Mammary epithelial cell (primary cell): ENCODE data around the gene ATP11C.

Source experiments
- CTCF ChIP-seq, 2 donors: IDR thresholded peaks in 1 of 2; conservative IDR thresholded peaks in 1 of 2; 2 replicates each; pipeline ENCODE4 v1.5.1; 2011 to 2012; ENCODE audit warnings: inconsistent platforms in 2 of 2, low read length in 2 of 2, mild to moderate bottlenecking in 2 of 2, control low read depth in 1 of 2, low read depth in 1 of 2; ENCODE audit not compliant: insufficient read depth in 1 of 2; ENCODE audit errors: extremely low read depth in 1 of 2
- EZH2 ChIP-seq: IDR thresholded peaks from 2 replicates; pipeline ENCODE4 v1.6.1; 2012; ENCODE audit warnings: low read length, inconsistent platforms, borderline replicate concordance

- no peak for TF ChIP-seq CTCF (conservative IDR thresholded peaks at IDR 0.05 in 1 of 2, IDR thresholded peaks at IDR 0.05 in 1 of 2; ENCODE audit: extremely low read depth in 1 of 2, insufficient read depth in 1 of 2, low read depth in 1 of 2, low read length in 2 of 2)
- TF ChIP-seq EZH2, result no peak
Measured at GRCh38 chrX:139725720-139726119, 207.1 kb downstream of the ATP11C start.
